Keratinocyte (primary cell): ENCODE results near the gene NUP210L. TPM values are rescaled to one million over a fixed set of nuclear protein-coding genes. Genes with fewer than 3 reads are reported as not detected.

Source experiments
- DNase-seq: peaks from one replicate; pipeline ENCODE4 v3.0.0-alpha.2; 2011; ENCODE audit warnings: low read depth, missing footprints, low spot score
- FAIRE-seq: peaks from 2 replicates; lab custom pipeline; 2011; peaks lifted over from hg19 to GRCh38; lab: Jason Lieb, UNC
- H2AFZ ChIP-seq: 2 replicates; pipeline ENCODE4 v1.6.0; 2012; ENCODE audit warnings: low read length, control low read depth, inconsistent platforms; ENCODE audit not compliant: control insufficient read depth
- H3K27ac ChIP-seq: 2 replicates; pipeline ENCODE4 v1.5.1; 2011; ENCODE audit warnings: low read length; ENCODE audit not compliant: control insufficient read depth, insufficient read depth
- H3K27me3 ChIP-seq: 3 replicates; pipeline ENCODE4 v1.6.0; 2011; ENCODE audit warnings: low read length; ENCODE audit not compliant: control insufficient read depth, insufficient read depth; ENCODE audit errors: extremely low read depth
- H3K36me3 ChIP-seq, 2 experiments: 2 replicates in 1 of 2; 3 replicates in 1 of 2; pipeline ENCODE4 v1.5.1; 2011; ENCODE audit warnings: low read length in 2 of 2, mild to moderate bottlenecking in 1 of 2; ENCODE audit not compliant: control insufficient read depth in 2 of 2, insufficient read depth in 2 of 2; ENCODE audit errors: extremely low read depth in 1 of 2
- H3K4me1 ChIP-seq: 3 replicates; pipeline ENCODE4 v1.5.1; 2011; ENCODE audit warnings: low read length; ENCODE audit not compliant: control insufficient read depth, insufficient read depth; ENCODE audit errors: extremely low read depth
- H3K4me2 ChIP-seq: 3 replicates; pipeline ENCODE4 v1.6.0; 2011; ENCODE audit warnings: low read depth, low read length; ENCODE audit not compliant: control insufficient read depth, insufficient read depth; ENCODE audit errors: extremely low read depth
- H3K4me3 ChIP-seq, 3 experiments: fragments of 200-600 bp in 1 of 3; sonication (generic) in 1 of 3; 2 replicates in 2 of 3; 3 replicates in 1 of 3; pipeline ENCODE4 v1.5.1; 2011 to 2016; ENCODE audit warnings: low read length in 3 of 3, mild to moderate bottlenecking in 3 of 3, control low read depth in 2 of 3, inconsistent platforms in 1 of 3, low read depth in 1 of 3, mixed read lengths in 1 of 3, mixed run types in 1 of 3, moderate library complexity in 1 of 3; ENCODE audit not compliant: control insufficient read depth in 2 of 3, insufficient read depth in 2 of 3; ENCODE audit errors: extremely low read depth in 1 of 3
- H3K79me2 ChIP-seq: 2 replicates; pipeline ENCODE4 v1.6.0; 2012; ENCODE audit warnings: low read length; ENCODE audit not compliant: control insufficient read depth, insufficient read depth
- H3K9ac ChIP-seq: 3 replicates; pipeline ENCODE4 v1.6.0; 2011; ENCODE audit warnings: low read length; ENCODE audit not compliant: control insufficient read depth, insufficient read depth; ENCODE audit errors: extremely low read depth
- H3K9me1 ChIP-seq: 3 replicates; pipeline ENCODE4 v1.6.0; 2011; ENCODE audit warnings: low read length; ENCODE audit not compliant: control insufficient read depth, insufficient read depth; ENCODE audit errors: extremely low read depth
- H3K9me3 ChIP-seq: 2 replicates; pipeline ENCODE4 v1.5.1; 2012; ENCODE audit warnings: low read depth, low read length; ENCODE audit not compliant: control insufficient read depth
- H4K20me1 ChIP-seq: 3 replicates; pipeline ENCODE4 v1.6.0; 2011; ENCODE audit warnings: low read length; ENCODE audit not compliant: control insufficient read depth, insufficient read depth; ENCODE audit errors: extremely low read depth
- EZH2 ChIP-seq: IDR thresholded peaks from one replicate; pipeline ENCODE4 v1.6.1; 2012; ENCODE audit warnings: inconsistent platforms, mild to moderate bottlenecking, low read length, moderate library complexity
- dilution Hi-C: fragments of 300-500 bp; cut with MboI; formaldehyde crosslinking; loops from one replicate; pipeline ENCODE4 v1.7.0; 2020; ENCODE audit warnings: low sequenced_read_pairs; ENCODE audit not compliant: extremely low pct_ligation_motif_present
- polyA plus RNA-seq, 5 experiments: library from polyadenylated mRNA; depleted of rRNA in 3 of 5; stranded (reverse) in 3 of 5; stranded (forward) in 1 of 5; unstranded in 1 of 5; fragments of >200 nt; gene quantifications; 1 replicate in 1 of 5; 2 replicates in 3 of 5; 3 replicates in 1 of 5; pipeline versions ENCODE4 v1.2.1 to v1.2.3, GENCODE V29; 2011 to 2012; ENCODE audit warnings: missing spikeins in 2 of 5, low read depth in 1 of 5, low replicate concordance in 1 of 5
- TF ChIP-seq, protein P1 (sequence below), 3 experiments: IDR thresholded peaks in 1 of 3; conservative IDR thresholded peaks in 1 of 3; optimal IDR thresholded peaks in 1 of 3; 2 replicates in 2 of 3; 3 replicates in 1 of 3; pipeline versions ENCODE3 to v1.5.1; 2011; ENCODE audit warnings: low read length in 3 of 3, mild to moderate bottlenecking in 3 of 3, moderate library complexity in 2 of 3, control low read depth in 1 of 3, inconsistent platforms in 1 of 3; ENCODE audit not compliant: insufficient read depth in 2 of 3; ENCODE audit errors: extremely low read depth in 1 of 3

Gene NUP210L
- polyA plus RNA-seq, 1 donor (not counting 4 experiments of a cell fraction or from before 2014, with no cell fraction given): 0.01 TPM

DNA sequence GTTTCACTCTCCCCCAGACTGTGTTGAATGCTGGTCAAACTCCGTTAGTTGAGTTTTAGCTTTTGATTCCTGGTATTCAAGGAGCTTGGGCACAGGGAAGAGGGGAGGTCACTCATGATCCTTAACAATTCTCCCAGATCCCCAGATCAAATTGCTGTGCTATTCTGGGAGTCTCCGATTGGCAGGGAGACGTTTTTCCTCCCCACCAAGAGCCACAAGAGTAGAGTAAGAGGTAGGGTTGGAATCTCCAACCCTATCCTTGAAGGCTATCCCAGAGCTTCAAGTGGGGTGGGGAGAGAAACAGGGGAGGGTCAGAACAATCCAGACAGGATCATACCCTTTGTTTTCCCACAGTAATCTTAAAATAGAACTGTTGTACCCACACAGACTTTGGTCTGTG is 37.6 kb upstream of the NUP210L start:
- Histone ChIP-seq H2AFZ (no peak overlapping the region), H3K4me3 (no peak overlapping the region), H3K27ac (no peak overlapping the region), H3K79me2 (no peaks in the 10 kb centered on the region), H3K36me3 (no peaks in the 10 kb centered on the region), H3K9me1 (no peaks in the 10 kb centered on the region), H3K27me3 (no peaks in the 10 kb centered on the region), H3K9ac (no peak overlapping the region), H4K20me1 (no peaks in the 10 kb centered on the region), H3K4me2 (no peak overlapping the region), H3K9me3 (no peaks in the 10 kb centered on the region), H3K4me1 (peaks cover 18% of the 10 kb centered on the region)
- FAIRE-seq (no peak), DNase-seq (no peak)
- no peak for TF ChIP-seq EZH2
- TF ChIP-seq, protein P1, sequence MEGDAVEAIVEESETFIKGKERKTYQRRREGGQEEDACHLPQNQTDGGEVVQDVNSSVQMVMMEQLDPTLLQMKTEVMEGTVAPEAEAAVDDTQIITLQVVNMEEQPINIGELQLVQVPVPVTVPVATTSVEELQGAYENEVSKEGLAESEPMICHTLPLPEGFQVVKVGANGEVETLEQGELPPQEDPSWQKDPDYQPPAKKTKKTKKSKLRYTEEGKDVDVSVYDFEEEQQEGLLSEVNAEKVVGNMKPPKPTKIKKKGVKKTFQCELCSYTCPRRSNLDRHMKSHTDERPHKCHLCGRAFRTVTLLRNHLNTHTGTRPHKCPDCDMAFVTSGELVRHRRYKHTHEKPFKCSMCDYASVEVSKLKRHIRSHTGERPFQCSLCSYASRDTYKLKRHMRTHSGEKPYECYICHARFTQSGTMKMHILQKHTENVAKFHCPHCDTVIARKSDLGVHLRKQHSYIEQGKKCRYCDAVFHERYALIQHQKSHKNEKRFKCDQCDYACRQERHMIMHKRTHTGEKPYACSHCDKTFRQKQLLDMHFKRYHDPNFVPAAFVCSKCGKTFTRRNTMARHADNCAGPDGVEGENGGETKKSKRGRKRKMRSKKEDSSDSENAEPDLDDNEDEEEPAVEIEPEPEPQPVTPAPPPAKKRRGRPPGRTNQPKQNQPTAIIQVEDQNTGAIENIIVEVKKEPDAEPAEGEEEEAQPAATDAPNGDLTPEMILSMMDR (optimal IDR thresholded peaks at IDR 0.05 in 1 of 3, IDR thresholded peaks at IDR 0.05 in 1 of 3, conservative IDR thresholded peaks at IDR 0.05 in 1 of 3; ENCODE audit: extremely low read depth in 1 of 3, insufficient read depth in 2 of 3, low read length in 3 of 3): no peak
- dilution Hi-C loops: no loop called here

DNA sequence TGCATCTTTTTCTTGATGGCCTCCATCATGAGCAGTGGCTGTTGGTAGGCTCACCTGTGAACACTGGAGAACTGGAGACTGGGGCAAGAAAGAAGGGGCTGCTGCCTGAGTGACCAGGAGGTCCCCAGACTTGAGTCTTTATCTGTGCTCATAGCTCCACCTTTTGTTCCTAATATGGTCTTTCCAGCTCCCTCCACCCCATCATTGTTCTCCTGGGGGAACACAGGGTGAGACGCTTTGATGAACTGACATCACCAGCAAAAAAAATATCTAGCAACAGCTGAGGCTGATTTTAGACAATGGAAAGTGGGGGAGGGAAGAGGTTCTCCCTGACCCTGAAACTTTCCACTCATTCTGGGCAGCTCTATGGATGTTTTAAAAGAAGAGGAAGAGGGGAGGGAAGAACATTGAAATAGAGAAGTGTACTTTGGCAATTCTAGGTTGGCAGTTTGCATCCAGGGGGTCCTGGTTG is 37.2 kb upstream of the NUP210L start, which contains the start of gene TPM3:
TPM3 (minus strand) TSS at position 111 of the 472 bp plus-strand sequence; CDS start at position 29, 82 bp downstream.
- H3K4me1 ChIP-seq: peaks cover 15% of the 10 kb centered on the region
- no peak within 1 kb of the TSS for H3K4me2 ChIP-seq
- dilution Hi-C loops: no loop called here
- no peak within 1 kb of the TSS for H3K27ac ChIP-seq
- H3K27me3 ChIP-seq: no peaks in the 10 kb centered on the region
- no peak for TF ChIP-seq EZH2
- TF ChIP-seq, protein P1 (optimal IDR thresholded peaks at IDR 0.05 in 1 of 3, IDR thresholded peaks at IDR 0.05 in 1 of 3, conservative IDR thresholded peaks at IDR 0.05 in 1 of 3; ENCODE audit: extremely low read depth in 1 of 3, insufficient read depth in 2 of 3, low read length in 3 of 3): no peak
- no peak within 1 kb of the TSS for H2AFZ ChIP-seq
- H3K79me2 ChIP-seq: no peaks in the 10 kb centered on the region
- no peaks in the 10 kb centered on the region for H3K9me3 ChIP-seq
- no peaks in the 10 kb centered on the region for H4K20me1 ChIP-seq
- H3K9me1 ChIP-seq: no peaks in the 10 kb centered on the region
- DNase-seq (no peak), FAIRE-seq (no peak)
- no peak within 1 kb of the TSS for H3K4me3 ChIP-seq
- no peaks in the 10 kb centered on the region for H3K36me3 ChIP-seq
- no peak within 1 kb of the TSS for H3K9ac ChIP-seq
